HepG2 (cell line): ENCODE results near the gene CSTF1. TPM values are rescaled to one million over a fixed set of nuclear protein-coding genes. Genes with fewer than 3 reads are reported as not detected.

Experiments
- CEBPB ChIP-seq: IDR thresholded peaks from 2 replicates; pipeline ENCODE4 v1.6.1; 2011; ENCODE audit warnings: low read depth, low read length, improper control_type of control experiment, borderline replicate concordance
- DPF2 ChIP-seq: sonication (generic); formaldehyde crosslinking; IDR thresholded peaks from 2 replicates; pipeline ENCODE4 v1.4.0; 2020; ENCODE audit warnings: mild to moderate bottlenecking, low read depth, missing genetic modification reagents, borderline replicate concordance
- EED ChIP-seq: sonication (generic); formaldehyde crosslinking; IDR thresholded peaks from 2 replicates; pipeline ENCODE4 v1.5.0; 2020; ENCODE audit warnings: mild to moderate bottlenecking, missing genetic modification reagents
- ELF1 ChIP-seq: sonication (generic); formaldehyde crosslinking; IDR thresholded peaks from 2 replicates; pipeline ENCODE4 v1.4.0; 2020; ENCODE audit warnings: missing genetic modification reagents
- FOXC1 ChIP-seq: sonication (generic); formaldehyde crosslinking; IDR thresholded peaks from 2 replicates; pipeline ENCODE4 v1.8.0; 2022; ENCODE audit warnings: mild to moderate bottlenecking, missing genetic modification reagents, borderline replicate concordance
- GABPB1 ChIP-seq: IDR thresholded peaks from 2 replicates; pipeline ENCODE4 v1.6.1; 2016; ENCODE audit warnings: mild to moderate bottlenecking, missing genetic modification reagents, moderate library complexity, missing compliant biosample characterization
- GZF1 ChIP-seq: sonication (generic); formaldehyde crosslinking; IDR thresholded peaks from 2 replicates; pipeline ENCODE4 v1.5.1; 2020; ENCODE audit warnings: mild to moderate bottlenecking, missing genetic modification reagents
- HMG20B ChIP-seq: conservative IDR thresholded peaks from 2 replicates; pipeline ENCODE4 v1.6.1; 2016; ENCODE audit warnings: missing genetic modification reagents, missing compliant biosample characterization
- JUND ChIP-seq: sonication (generic); formaldehyde crosslinking; IDR thresholded peaks from 2 replicates; pipeline ENCODE4 v1.8.0; 2022; ENCODE audit warnings: mild to moderate bottlenecking, missing genetic modification reagents
- MED8 ChIP-seq: sonication (generic); formaldehyde crosslinking; IDR thresholded peaks from 2 replicates; pipeline ENCODE4 v1.8.1; 2023; ENCODE audit warnings: mild to moderate bottlenecking, missing genetic modification reagents; ENCODE audit not compliant: insufficient replicate concordance
- MTA3 ChIP-seq: sonication (generic); formaldehyde crosslinking; IDR thresholded peaks from 2 replicates; pipeline ENCODE4 v1.4.0; 2020; ENCODE audit warnings: missing genetic modification reagents
- MZF1 ChIP-seq: sonication (generic); formaldehyde crosslinking; IDR thresholded peaks from 2 replicates; pipeline ENCODE4 v1.8.1; 2023; ENCODE audit warnings: mild to moderate bottlenecking, missing genetic modification reagents, borderline replicate concordance
- NRL ChIP-seq: sonication (generic); formaldehyde crosslinking; IDR thresholded peaks from 2 replicates; pipeline ENCODE4 v1.5.0; 2020; ENCODE audit warnings: missing genetic modification reagents, mild to moderate bottlenecking, moderate library complexity, borderline replicate concordance
- RFX1 ChIP-seq: fragments of 450-650 bp; IDR thresholded peaks from 2 replicates; pipeline ENCODE4 v1.6.1; 2017
- RFX3 ChIP-seq: IDR thresholded peaks from 2 replicates; pipeline ENCODE4 v1.6.1; 2016; ENCODE audit warnings: missing biosample characterization, missing genetic modification reagents
- SALL1 ChIP-seq: sonication (generic); formaldehyde crosslinking; IDR thresholded peaks from 2 replicates; pipeline ENCODE4 v1.8.0; 2022; ENCODE audit warnings: mild to moderate bottlenecking, missing genetic modification reagents
- STAG1 ChIP-seq: sonication (generic); formaldehyde crosslinking; IDR thresholded peaks from 2 replicates; pipeline ENCODE4 v1.4.0; 2020; ENCODE audit warnings: missing genetic modification reagents
- TOPORS ChIP-seq: sonication (generic); formaldehyde crosslinking; IDR thresholded peaks from 2 replicates; pipeline ENCODE4 v1.8.0; 2023; ENCODE audit warnings: mild to moderate bottlenecking, missing genetic modification reagents
- TP53 ChIP-seq: sonication (generic); formaldehyde crosslinking; conservative IDR thresholded peaks from 2 replicates; pipeline ENCODE4 v1.4.0; 2020; ENCODE audit warnings: missing genetic modification reagents
- XRCC5 ChIP-seq: fragments of 200-400 bp; formaldehyde crosslinking; optimal IDR thresholded peaks from 2 replicates; pipeline ENCODE3; 2017; ENCODE audit warnings: mild to moderate bottlenecking, low read length
- ZFP36L1 ChIP-seq: sonication (generic); formaldehyde crosslinking; IDR thresholded peaks from 2 replicates; pipeline ENCODE4 v1.8.0; 2022; ENCODE audit warnings: mild to moderate bottlenecking, missing genetic modification reagents, moderate library complexity
- ZNF235 ChIP-seq: sonication (generic); formaldehyde crosslinking; IDR thresholded peaks from 2 replicates; pipeline ENCODE4 v1.8.1; 2023; ENCODE audit warnings: mild to moderate bottlenecking, missing genetic modification reagents, borderline replicate concordance
- ZNF432 ChIP-seq: sonication (generic); formaldehyde crosslinking; IDR thresholded peaks from 2 replicates; pipeline ENCODE4 v1.5.0; 2020; ENCODE audit warnings: missing genetic modification reagents, mild to moderate bottlenecking, borderline replicate concordance
- ZNF652 ChIP-seq: IDR thresholded peaks from 2 replicates; pipeline ENCODE4 v1.6.1; 2016; ENCODE audit warnings: low read depth, borderline replicate concordance
- polyA plus RNA-seq, 8 experiments: library from polyadenylated mRNA; depleted of rRNA in 3 of 8; stranded (reverse) in 7 of 8; unstranded in 1 of 8; fragments of >200 nt; fragmentation: Illumina TruSeq in 4 of 8; extraction: Trizol in 4 of 8; gene quantifications; 2 replicates each; pipeline versions ENCODE4 v1.2.1 to v1.2.3, GENCODE V29; 2011 to 2016; ENCODE audit warnings: low read depth in 4 of 8, missing spikeins in 1 of 8, mixed read lengths in 1 of 8; ENCODE audit not compliant: insufficient read depth in 1 of 8
- total RNA-seq, 5 experiments: library from RNA; depleted of rRNA; stranded (reverse); fragments of >200 nt; fragmentation: Illumina TruSeq; extraction: Trizol; gene quantifications; 2 replicates each; pipeline ENCODE4 v1.2.3, GENCODE V29; 2016; ENCODE audit warnings: low read depth in 1 of 5
- TF ChIP-seq, protein P1 (sequence below): sonication (generic); formaldehyde crosslinking; IDR thresholded peaks from 2 replicates; pipeline ENCODE4 v1.9.0; 2022; ENCODE audit warnings: missing genetic modification reagents, mild to moderate bottlenecking, borderline replicate concordance
- TF ChIP-seq, protein P2 (sequence below): sonication (generic); formaldehyde crosslinking; conservative IDR thresholded peaks from 2 replicates; pipeline ENCODE4 v1.8.0; 2022; ENCODE audit warnings: low read depth, missing genetic modification reagents
- TF ChIP-seq, protein P3 (sequence below): sonication (generic); formaldehyde crosslinking; IDR thresholded peaks from 2 replicates; pipeline ENCODE4 v1.8.0; 2022; ENCODE audit warnings: mild to moderate bottlenecking, missing genetic modification reagents, borderline replicate concordance

CSTF1 gene
- total and polyA plus RNA-seq, 2 of the 13 experiments (the other 11 are each of a cell fraction or from before 2014, with no cell fraction given): 70.9 to 100 TPM

DNA sequence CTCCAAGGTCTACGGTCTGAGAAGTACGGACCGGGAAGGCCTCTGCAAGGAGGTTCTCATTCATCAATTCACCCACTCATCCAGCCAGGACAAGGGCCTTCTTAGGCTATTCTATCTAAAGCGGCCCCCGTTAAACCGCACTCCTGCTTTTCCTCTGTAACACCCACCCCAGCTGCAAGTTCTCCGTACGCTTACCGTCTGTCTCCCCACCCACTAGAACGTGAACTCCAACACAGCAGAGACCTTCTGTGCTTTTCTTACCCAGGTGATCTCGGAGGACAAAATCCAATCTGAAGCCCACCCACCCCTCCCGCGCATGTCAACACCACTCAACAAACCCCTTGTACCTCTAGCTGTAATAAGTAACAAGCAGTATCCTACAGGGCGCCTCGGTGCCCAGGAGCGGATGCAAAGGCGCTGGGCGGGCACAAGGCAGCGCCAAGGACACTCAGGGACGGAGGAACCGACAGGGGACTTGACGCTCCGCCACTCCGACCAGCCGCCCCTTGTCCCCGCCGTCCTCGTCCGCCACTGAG is 781 bp upstream of the CSTF1 start (continued):
- TF ChIP-seq, protein P1, sequence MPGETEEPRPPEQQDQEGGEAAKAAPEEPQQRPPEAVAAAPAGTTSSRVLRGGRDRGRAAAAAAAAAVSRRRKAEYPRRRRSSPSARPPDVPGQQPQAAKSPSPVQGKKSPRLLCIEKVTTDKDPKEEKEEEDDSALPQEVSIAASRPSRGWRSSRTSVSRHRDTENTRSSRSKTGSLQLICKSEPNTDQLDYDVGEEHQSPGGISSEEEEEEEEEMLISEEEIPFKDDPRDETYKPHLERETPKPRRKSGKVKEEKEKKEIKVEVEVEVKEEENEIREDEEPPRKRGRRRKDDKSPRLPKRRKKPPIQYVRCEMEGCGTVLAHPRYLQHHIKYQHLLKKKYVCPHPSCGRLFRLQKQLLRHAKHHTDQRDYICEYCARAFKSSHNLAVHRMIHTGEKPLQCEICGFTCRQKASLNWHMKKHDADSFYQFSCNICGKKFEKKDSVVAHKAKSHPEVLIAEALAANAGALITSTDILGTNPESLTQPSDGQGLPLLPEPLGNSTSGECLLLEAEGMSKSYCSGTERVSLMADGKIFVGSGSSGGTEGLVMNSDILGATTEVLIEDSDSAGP: no peak
- TF ChIP-seq ZNF432 (CRISPR knock-in tag) (no peak), XRCC5 (no peak), EED (CRISPR knock-in tag) (peak; percentile 44; the same call in 1 of the 2 replicates), DPF2 (CRISPR knock-in tag) (no peak), ELF1 (no peak), JUND (CRISPR knock-in tag) (no peak), MZF1 (no peak), TOPORS (no peak), RFX1 (no peak), MTA3 (CRISPR knock-in tag) (no peak), TP53 (no peak), CEBPB (no peak), ZNF235 (CRISPR knock-in tag) (0 out of 2 replicates have a peak, but pooled peaks have one; percentile 75), ZFP36L1 (no peak), NRL (0 out of 2 replicates have a peak, but pooled peaks have one; percentile 9), STAG1 (no peak), SALL1 (CRISPR knock-in tag) (no peak), HMG20B (CRISPR knock-in tag) (no peak), GZF1 (no peak), RFX3 (CRISPR knock-in tag) (no peak), FOXC1 (CRISPR knock-in tag) (no peak), ZNF652 (CRISPR knock-in tag) (no peak), MED8 (CRISPR knock-in tag) (peak; percentile 10), GABPB1 (CRISPR knock-in tag) (no peak)
- TF ChIP-seq, protein P2, sequence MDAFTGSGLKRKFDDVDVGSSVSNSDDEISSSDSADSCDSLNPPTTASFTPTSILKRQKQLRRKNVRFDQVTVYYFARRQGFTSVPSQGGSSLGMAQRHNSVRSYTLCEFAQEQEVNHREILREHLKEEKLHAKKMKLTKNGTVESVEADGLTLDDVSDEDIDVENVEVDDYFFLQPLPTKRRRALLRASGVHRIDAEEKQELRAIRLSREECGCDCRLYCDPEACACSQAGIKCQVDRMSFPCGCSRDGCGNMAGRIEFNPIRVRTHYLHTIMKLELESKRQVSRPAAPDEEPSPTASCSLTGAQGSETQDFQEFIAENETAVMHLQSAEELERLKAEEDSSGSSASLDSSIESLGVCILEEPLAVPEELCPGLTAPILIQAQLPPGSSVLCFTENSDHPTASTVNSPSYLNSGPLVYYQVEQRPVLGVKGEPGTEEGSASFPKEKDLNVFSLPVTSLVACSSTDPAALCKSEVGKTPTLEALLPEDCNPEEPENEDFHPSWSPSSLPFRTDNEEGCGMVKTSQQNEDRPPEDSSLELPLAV: no peak
- TF ChIP-seq, protein P3, sequence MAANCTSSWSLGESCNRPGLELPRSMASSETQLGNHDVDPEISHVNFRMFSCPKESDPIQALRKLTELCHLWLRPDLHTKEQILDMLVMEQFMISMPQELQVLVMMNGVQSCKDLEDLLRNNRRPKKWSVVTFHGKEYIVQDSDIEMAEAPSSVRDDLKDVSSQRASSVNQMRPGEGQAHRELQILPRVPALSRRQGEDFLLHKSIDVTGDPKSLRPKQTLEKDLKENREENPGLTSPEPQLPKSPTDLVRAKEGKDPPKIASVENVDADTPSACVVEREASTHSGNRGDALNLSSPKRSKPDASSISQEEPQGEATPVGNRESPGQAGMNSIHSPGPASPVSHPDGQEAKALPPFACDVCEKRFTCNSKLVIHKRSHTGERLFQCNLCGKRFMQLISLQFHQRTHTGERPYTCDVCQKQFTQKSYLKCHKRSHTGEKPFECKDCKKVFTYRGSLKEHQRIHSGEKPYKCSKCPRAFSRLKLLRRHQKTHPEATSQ (CRISPR knock-in tag): peak; percentile 7; the same call in 1 of the 2 replicates
